ENCODE data around the gene PTGDS.

PTGDS gene

GRCh38 chr9:136947028-136947891 is 30.0 kb upstream of the PTGDS start:
- DNase-seq (ENCODE audit: low spot score): no peak
- TF ChIP-seq, protein P1, sequence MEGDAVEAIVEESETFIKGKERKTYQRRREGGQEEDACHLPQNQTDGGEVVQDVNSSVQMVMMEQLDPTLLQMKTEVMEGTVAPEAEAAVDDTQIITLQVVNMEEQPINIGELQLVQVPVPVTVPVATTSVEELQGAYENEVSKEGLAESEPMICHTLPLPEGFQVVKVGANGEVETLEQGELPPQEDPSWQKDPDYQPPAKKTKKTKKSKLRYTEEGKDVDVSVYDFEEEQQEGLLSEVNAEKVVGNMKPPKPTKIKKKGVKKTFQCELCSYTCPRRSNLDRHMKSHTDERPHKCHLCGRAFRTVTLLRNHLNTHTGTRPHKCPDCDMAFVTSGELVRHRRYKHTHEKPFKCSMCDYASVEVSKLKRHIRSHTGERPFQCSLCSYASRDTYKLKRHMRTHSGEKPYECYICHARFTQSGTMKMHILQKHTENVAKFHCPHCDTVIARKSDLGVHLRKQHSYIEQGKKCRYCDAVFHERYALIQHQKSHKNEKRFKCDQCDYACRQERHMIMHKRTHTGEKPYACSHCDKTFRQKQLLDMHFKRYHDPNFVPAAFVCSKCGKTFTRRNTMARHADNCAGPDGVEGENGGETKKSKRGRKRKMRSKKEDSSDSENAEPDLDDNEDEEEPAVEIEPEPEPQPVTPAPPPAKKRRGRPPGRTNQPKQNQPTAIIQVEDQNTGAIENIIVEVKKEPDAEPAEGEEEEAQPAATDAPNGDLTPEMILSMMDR (IDR thresholded peaks at IDR 0.05; ENCODE audit: extremely low read depth, missing control alignments): no peak

GRCh38 chr9:136947955-136948510 is 29.3 kb upstream of the PTGDS start:
- TF ChIP-seq, protein P1 (IDR thresholded peaks at IDR 0.05; ENCODE audit: extremely low read depth, missing control alignments): peak; percentile 69
- DNase-seq (ENCODE audit: low spot score): peak; percentile 76

- TF ChIP-seq, protein P1 (IDR thresholded peaks at IDR 0.05; ENCODE audit: extremely low read depth, missing control alignments): no peak
- DNase-seq (ENCODE audit: low spot score): no peak
These were observed 28.0 kb upstream of the PTGDS start for GRCh38 chr9:136949239-136949816.

DNA sequence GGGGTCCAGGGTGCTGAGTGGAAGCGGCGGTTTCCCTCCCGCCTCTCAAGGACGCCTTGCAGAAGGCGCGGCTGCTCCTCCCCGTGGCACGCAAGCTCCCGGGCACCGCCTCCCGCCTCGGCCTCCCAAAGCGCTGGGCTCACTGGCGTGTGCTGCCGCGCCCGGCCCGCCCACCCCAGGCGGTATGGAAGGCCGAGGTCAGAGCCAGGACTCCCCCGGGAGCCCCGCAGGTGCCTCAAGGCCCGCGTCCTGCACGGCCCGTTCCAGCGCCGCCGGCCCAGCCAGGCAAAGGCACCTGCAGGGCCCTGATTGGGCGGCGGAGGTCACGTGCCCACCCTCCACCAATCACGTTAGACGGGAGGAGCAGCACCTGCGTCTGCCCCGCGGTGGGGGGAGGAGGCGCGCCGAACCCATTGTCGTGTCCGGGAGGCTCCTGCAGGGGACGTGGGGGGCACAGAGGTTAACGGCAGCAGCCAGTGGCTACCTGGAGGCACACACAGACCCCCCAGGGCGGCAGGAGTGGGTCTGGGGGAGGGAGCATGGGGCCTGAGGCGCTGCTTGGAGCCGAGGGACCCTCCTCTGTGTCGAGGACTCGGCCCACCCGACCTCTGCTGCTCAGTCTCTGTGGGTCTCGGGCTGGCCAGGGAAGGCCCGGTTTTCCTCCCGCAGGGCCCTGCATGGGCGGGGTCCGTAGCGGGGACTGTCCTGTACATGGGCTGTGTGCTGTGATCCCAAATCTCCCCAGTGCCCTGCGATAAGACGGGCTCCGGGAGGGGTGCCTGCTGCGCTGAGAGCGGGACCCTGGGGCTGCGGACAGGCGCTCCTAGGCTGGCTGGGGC is 27.3 kb upstream of the PTGDS start:
- TF ChIP-seq, protein P1 (IDR thresholded peaks at IDR 0.05; ENCODE audit: extremely low read depth, missing control alignments): no peak
- peak; percentile 100 for DNase-seq (ENCODE audit: low spot score)

DNA sequence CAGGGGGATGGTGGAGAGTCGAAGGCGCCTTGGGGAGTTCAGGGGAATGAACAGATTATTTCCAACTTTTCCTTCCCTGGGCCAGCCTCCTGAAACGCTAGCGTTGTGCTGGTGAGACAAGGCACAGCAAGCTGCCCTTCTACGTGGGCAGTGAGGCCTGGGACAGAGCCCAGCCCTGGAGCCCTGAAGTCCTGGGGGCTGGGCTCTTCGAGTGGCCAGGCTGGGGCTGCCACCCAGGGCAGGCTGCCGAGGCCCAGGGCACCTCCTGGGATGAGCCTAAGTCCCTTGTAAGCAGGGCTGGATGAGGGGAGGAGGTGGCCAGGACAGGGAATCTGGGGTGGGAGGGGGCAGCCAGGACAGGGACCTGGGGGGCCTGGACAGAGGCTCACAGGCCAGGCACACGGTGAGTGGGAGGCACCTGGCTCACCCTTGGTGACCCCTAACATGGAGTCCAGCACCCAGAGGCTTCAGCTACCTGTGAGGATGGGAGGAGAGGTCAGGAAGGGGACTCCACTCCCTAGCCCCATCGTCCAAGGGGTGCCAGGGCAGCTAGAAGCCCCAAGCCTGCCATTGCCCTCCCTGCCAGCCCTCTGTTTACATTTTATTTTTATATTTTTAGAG is 26.5 kb upstream of the PTGDS start:
- DNase-seq (ENCODE audit: low spot score): no peak
- TF ChIP-seq, protein P1 (IDR thresholded peaks at IDR 0.05; ENCODE audit: extremely low read depth, missing control alignments): no peak

DNA sequence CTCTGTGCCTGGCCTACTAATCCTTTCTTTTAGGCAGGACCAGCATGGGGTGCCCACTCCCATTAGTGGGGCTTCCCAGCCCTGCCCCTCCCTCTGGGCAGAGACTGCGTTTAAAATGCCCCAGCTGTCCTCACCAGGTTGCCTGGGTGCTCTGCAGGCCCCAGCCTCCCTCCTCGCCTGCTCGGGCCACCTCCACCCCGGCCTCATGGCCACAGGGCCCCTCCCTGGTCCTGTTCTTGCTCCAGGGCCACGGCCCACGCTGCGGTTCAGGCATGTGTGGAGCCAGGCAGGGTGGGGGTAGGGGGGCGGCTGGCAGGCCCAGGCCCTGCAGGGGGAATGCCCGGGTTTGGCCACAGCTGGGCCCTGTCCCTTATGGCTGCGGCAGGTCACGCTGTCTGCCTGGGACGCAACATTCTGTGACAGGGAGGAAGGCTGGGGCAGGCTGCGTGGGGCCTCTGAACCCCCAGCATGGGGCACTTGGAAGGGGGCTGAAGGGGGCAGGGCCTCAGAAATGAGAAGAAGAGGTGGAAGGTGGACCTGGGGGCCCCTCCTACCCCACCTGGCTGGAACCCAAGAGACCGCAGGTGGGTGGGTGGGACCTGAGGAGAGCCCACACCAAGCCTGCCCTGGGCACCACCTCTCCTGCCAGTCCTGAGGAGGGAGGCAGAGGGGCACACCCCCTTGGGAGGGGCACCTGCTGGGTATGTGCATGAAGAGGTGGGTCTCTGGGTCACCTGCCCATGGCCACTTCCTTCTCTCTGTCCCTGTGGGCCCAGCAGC is 25.6 kb upstream of the PTGDS start, which contains the start of gene LCN12:
Gene LCN12, plus strand, starts transcription at position 733 of the 780 bp plus-strand sequence. CDS start 55 bp downstream, outside the sequence.
- no peak for DNase-seq (ENCODE audit: low spot score)
- TF ChIP-seq, protein P1 (IDR thresholded peaks at IDR 0.05; ENCODE audit: extremely low read depth, missing control alignments): no peak
